GM13977 (cell line): Measurements from ENCODE around the gene SCGB1D1.

ENCODE experiments used
- DNase-seq: peaks from one replicate; pipeline ENCODE4 v3.0.0; 2012; ENCODE audit warnings: low spot score
- in situ Hi-C: fragments of 300-500 bp; cut with MboI; formaldehyde crosslinking; loops from one replicate; pipeline ENCODE4 v1.12.0; 2022; ENCODE audit warnings: low sequenced_read_pairs, low pct_unique_long_range_greater_than_20kb, mixed read lengths, inconsistent platforms; ENCODE audit not compliant: unreplicated experiment
- TF ChIP-seq, protein P1 (sequence below): IDR thresholded peaks from 2 replicates; pipeline ENCODE4 v1.5.1; 2012; ENCODE audit warnings: mild to moderate bottlenecking, control low read depth; ENCODE audit not compliant: insufficient read depth; ENCODE audit errors: extremely low read depth, missing control alignments

SCGB1D1 gene

DNA sequence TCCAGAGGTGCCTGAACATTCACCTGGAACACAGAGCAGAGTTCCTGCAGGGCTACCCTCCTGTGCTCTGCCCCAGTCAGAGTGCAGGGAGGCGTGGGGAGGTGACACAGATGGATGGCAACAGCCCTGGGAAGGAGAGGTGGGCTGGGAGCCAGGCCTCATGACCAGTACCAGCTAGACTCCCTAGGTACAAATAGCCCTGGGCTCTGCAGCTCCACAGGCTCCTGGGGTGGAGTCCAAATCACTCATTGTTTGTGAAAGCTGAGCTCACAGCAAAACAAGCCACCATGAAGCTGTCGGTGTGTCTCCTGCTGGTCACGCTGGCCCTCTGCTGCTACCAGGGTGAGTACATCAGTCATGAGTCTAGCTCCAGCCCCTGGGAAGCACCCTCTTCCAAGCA is 52.0 kb downstream of the SCGB1D1 start, which contains the start of gene SCGB1D2:
Gene SCGB1D2, plus strand, starts transcription at position 219 of the 400 bp plus-strand sequence. Its CDS starts 69 bp downstream, at position 288.
- TF ChIP-seq, protein P1, sequence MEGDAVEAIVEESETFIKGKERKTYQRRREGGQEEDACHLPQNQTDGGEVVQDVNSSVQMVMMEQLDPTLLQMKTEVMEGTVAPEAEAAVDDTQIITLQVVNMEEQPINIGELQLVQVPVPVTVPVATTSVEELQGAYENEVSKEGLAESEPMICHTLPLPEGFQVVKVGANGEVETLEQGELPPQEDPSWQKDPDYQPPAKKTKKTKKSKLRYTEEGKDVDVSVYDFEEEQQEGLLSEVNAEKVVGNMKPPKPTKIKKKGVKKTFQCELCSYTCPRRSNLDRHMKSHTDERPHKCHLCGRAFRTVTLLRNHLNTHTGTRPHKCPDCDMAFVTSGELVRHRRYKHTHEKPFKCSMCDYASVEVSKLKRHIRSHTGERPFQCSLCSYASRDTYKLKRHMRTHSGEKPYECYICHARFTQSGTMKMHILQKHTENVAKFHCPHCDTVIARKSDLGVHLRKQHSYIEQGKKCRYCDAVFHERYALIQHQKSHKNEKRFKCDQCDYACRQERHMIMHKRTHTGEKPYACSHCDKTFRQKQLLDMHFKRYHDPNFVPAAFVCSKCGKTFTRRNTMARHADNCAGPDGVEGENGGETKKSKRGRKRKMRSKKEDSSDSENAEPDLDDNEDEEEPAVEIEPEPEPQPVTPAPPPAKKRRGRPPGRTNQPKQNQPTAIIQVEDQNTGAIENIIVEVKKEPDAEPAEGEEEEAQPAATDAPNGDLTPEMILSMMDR = no peak
- in situ Hi-C loops = no loop called here
- DNase-seq = no peak
